H1 (cell line): ENCODE measurements around the gene COPA. TPM values are rescaled to one million over a fixed set of nuclear protein-coding genes. Genes with fewer than 3 reads are reported as not detected.

Experiments used
- ATF3 ChIP-seq: IDR thresholded peaks from 2 replicates; pipeline ENCODE4 v1.6.1; 2011; ENCODE audit warnings: low read depth, mild to moderate bottlenecking, low read length; ENCODE audit not compliant: insufficient read depth
- BACH1 ChIP-seq: IDR thresholded peaks from 2 replicates; pipeline ENCODE4 v1.6.1; 2012; ENCODE audit warnings: low read length, improper control_type of control experiment
- CBX5 ChIP-seq: fragments of 300-800, 300-1000 bp; sonication (generic); IDR thresholded peaks from 2 replicates; pipeline ENCODE4 v1.7.1; 2016; ENCODE audit warnings: antibody characterized with exemption, low read length, low read depth
- CHD1 ChIP-seq: IDR thresholded peaks from 2 replicates; pipeline ENCODE4 v1.6.1; 2012; ENCODE audit warnings: low read depth, low read length, improper control_type of control experiment
- HDAC2 ChIP-seq, 2 experiments: fragments of 300-600 bp in 1 of 2; sonication (generic) in 1 of 2; IDR thresholded peaks; 2 replicates each; pipeline ENCODE4 v1.6.1; 2011 to 2012; ENCODE audit warnings: low read depth in 2 of 2, low read length in 2 of 2, mild to moderate bottlenecking in 2 of 2, moderate library complexity in 2 of 2, borderline replicate concordance in 1 of 2, inconsistent platforms in 1 of 2
- JUND ChIP-seq: IDR thresholded peaks from 2 replicates; pipeline ENCODE4 v1.6.1; 2011; ENCODE audit warnings: mild to moderate bottlenecking, improper control_type of control experiment, low read length
- KDM4A ChIP-seq: IDR thresholded peaks from one replicate; pipeline ENCODE4 v1.7.1; 2012; ENCODE audit warnings: low read depth, mild to moderate bottlenecking, moderate library complexity, low read length, inconsistent platforms; ENCODE audit not compliant: severe bottlenecking
- PHF8 ChIP-seq: fragments of 200-600 bp; sonication (generic); conservative IDR thresholded peaks from 2 replicates; pipeline ENCODE4 v1.7.1; 2012; ENCODE audit warnings: low read depth, mild to moderate bottlenecking, inconsistent platforms, low read length, moderate library complexity
- POLR2AphosphoS5 ChIP-seq: IDR thresholded peaks from 2 replicates; pipeline ENCODE4 v1.6.1; 2011; ENCODE audit warnings: low read depth, low read length
- RFX5 ChIP-seq: IDR thresholded peaks from 2 replicates; pipeline ENCODE4 v1.6.1; 2011; ENCODE audit warnings: low read depth, low read length, improper control_type of control experiment, borderline replicate concordance
- SRF ChIP-seq: IDR thresholded peaks from 2 replicates; pipeline ENCODE4 v1.6.1; 2011; ENCODE audit warnings: mild to moderate bottlenecking, low read depth, low read length, moderate library complexity
- TEAD4 ChIP-seq: IDR thresholded peaks from 2 replicates; pipeline ENCODE4 v1.6.1; 2012; ENCODE audit warnings: low read depth, low read length, inconsistent platforms, mixed read lengths
- polyA plus RNA-seq, 7 experiments: library from polyadenylated mRNA; depleted of rRNA in 3 of 7; stranded (reverse) in 5 of 7; unstranded in 2 of 7; fragments of >200 nt in 5 of 7; fragments of 200-250 nt in 2 of 7; gene quantifications; 1 replicate in 5 of 7; 2 replicates in 1 of 7; 4 replicates in 1 of 7; pipeline versions ENCODE4 v1.2.1 to v1.2.3, GENCODE V29; 2011 to 2013; ENCODE audit warnings: missing spikeins in 2 of 7, mixed read lengths in 2 of 7
- total RNA-seq: library from RNA; stranded (reverse); fragmentation: NEBNext Ultra II Directional; extraction: Animal tissue kit (Norgen Biotek cat#: 25700); gene quantifications from 2 replicates; pipeline ENCODE4 v1.2.1, GENCODE V29; 2021

Gene COPA
- total and polyA plus RNA-seq, 2 of the 8 experiments (the other 6 are each of a cell fraction or from before 2014, with no cell fraction given): 78.2 to 115 TPM

- TF ChIP-seq PHF8 (no peak), KDM4A (no peak), CHD1 (no peak), JUND (peak; percentile 5; the same call in 1 of the 2 replicates), SRF (no peak), POLR2AphosphoS5 (no peak), ATF3 (no peak), BACH1 (no peak), HDAC2 (IDR thresholded peaks at IDR 0.05; ENCODE audit: borderline replicate concordance in 1 of 2, low read depth in 2 of 2, low read length in 2 of 2) (0 out of 4 replicates have a peak, but pooled peaks of 1 of the 2 experiments have one; percentile 59), RFX5 (no peak), TEAD4 (no peak), CBX5 (no peak)
- TF ChIP-seq, all 59 proteins: peak for 4
Measured at GRCh38 chr1:160307118-160307791, 35.8 kb downstream of the COPA start (continued).
